Renal cortical epithelial cell (primary cell): ENCODE measurements around the gene INTS7. TPM values are rescaled to one million over a fixed set of nuclear protein-coding genes. Genes with fewer than 3 reads are reported as not detected.

Experiments used
- DNase-seq: peaks from one replicate; pipeline ENCODE4 v3.0.0-alpha.2; 2011; ENCODE audit warnings: low read depth
- total RNA-seq: library from RNA; depleted of rRNA; stranded (reverse); fragments of >200 nt; gene quantifications from 2 replicates; pipeline ENCODE4 v1.2.3, GENCODE V29; 2014

Gene INTS7
- 10.4 and 18.9 TPM in 2 replicates for total RNA-seq

GRCh38 chr1:212035123-212035834, at the start of gene INTS7, which contains the start of gene DTL:
Gene INTS7, minus strand, starts transcription at chr1:212035557. Its CDS starts 120 bp downstream, at chr1:212035437.
Gene DTL, plus strand, starts transcription at chr1:212035748. Its CDS starts 143 bp downstream, at chr1:212035891.
- DNase-seq: peak; percentile 98

GRCh38 chr1:212082765-212083406, 47.5 kb upstream of the INTS7 start:
- no peak for DNase-seq

DNA sequence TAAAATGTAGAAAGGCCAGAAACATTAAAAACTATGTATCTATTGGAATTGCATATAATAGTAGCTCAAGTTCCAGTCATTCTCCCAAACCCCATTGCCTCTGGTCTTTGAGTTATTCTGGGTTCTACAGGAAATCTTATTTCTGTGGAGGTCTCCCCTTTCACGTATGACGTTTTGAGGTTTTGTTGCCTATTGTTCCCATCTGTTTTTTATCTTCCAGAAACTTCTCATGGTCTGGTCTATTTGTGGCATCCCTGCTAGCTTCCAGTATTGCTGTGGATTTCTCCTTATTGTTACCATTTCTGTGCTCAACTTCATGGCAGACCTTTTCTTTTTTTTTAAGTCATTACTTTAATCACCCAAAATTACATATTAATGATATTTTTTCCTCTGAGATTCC, 43.5 kb upstream of the INTS7 start:
- DNase-seq: no peak

GRCh38 chr1:212077028-212077427, 41.7 kb upstream of the INTS7 start:
- peak; percentile 21 for DNase-seq

GRCh38 chr1:212074856-212075255, 39.5 kb upstream of the INTS7 start:
- no peak for DNase-seq

DNA sequence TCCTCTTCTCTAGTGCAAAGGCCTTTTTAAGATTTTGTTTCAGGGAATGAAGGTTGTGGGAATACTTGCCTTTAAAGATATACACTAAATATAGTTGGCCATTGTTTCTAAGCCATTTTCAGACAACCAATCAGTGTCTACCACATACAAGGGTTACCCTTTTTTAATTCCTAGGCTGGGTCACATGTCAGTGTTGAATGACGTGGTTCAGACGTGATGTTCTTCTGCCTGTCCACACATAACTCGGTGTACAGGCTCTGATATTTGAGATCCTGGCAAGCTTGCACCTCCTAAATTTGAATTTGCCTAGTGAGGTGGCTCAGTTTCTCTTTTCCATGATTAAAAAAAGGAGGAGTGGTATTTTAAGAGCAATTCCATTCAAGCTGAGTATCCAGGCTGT, 39.0 kb upstream of the INTS7 start:
- no peak for DNase-seq

DNA sequence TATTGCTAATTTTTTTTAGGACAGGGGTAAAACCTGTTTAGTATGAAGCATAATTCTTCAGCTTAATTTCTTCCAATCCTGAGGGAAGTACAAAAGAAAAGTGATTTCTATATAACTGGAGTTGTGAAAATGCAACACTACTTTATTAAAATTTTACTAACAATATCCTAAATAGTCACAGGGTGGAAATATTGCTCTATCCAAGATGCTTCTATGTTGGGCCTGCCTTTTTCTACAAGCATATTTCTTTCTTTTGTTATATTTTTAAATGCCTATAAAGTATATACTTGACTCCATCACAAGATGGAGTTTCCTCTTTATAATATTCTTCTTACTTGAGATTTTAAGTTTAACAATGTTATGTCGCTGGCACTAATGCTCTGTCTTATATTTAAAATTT, 38.1 kb upstream of the INTS7 start:
- no peak for DNase-seq

DNA sequence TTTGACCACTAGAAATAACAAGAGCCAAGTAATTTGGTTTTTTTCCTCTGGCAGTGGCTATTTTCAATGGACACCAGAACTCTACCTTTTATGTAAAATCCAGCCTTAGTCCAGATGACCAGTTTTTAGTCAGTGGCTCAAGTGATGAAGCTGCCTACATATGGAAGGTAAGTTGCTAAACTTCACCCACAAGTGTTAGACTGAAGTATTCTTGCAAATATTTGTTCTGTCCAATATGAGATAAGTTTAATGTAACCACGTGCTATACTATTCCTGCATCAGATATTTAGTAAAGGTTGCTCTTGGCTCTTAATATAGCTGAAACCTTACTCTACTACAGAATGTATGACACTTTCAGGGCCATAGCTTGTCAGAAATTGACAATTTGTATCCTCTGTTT, 36.7 kb upstream of the INTS7 start:
- no peak for DNase-seq

DNA sequence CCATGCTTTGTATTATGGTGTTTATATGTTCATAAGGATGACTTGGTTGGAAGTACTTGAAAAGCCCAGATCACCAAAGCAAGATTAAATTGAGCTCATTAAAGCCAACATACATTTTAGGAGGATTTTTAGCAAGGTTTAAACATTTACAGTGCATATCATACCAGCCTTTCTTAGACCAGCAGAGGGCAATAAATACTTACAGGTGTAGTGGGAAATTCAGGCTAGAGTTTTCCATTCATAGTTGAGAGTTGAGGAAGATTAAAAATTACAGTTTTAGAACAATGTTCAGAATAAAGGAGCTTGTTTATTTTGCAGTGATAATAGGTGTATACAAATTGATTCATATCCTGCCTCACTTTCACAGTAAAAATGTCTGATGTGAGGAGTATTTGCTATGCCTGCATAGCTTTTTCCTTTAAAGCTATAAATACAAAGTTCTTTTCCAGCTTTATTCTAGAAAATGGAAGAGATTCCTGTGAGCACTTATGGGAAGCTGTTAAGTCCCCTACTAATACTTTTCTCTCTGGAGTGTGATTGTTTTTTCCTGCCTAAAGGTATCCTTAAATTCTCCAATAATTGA, 35.5 kb upstream of the INTS7 start:
- peak; percentile 59 for DNase-seq

GRCh38 chr1:212067787-212068186, 32.4 kb upstream of the INTS7 start:
- no peak for DNase-seq

- DNase-seq: peak; percentile 64
Observed at GRCh38 chr1:212062832-212063438, 27.6 kb upstream of the INTS7 start.

DNA sequence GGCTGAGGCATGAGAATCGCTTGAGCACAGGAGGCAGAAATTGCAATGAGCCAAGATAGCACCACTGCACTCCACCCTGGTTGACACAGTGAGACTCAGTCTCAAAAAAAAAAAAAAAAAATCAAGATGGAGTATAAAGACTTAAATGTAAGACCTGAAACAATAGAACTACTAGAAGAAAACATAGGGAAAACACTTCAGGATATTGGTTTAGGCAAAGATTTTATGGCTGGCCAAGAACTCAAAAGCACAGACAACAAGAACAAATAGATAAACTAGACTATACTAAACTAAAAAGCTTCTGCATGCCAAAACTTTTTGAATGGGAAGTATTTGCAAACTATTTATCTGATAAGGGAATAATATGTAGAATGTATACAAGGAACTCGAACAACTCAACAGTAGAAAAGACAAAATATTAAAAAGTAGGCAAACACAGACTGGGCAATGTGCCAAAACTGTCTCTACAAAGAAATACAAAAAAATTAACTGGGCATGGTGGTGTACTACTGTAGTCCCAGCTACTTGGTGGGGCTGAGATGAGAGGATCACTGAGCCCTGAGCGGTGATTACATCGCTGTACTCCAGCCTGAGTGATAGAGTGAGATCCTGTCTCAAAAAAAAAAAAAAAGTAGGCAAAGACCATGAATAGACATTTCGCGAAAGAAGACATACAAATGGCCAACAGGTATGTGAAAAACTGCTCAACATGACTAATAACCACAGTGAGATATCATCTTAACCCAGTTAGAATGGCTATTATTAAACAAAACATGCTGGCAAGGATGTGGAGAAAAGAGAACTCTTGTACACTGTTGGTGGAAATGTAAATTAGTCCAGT, 25.5 kb upstream of the INTS7 start:
- no peak for DNase-seq

GRCh38 chr1:212055333-212055732, 20.0 kb upstream of the INTS7 start:
- no peak for DNase-seq

DNA sequence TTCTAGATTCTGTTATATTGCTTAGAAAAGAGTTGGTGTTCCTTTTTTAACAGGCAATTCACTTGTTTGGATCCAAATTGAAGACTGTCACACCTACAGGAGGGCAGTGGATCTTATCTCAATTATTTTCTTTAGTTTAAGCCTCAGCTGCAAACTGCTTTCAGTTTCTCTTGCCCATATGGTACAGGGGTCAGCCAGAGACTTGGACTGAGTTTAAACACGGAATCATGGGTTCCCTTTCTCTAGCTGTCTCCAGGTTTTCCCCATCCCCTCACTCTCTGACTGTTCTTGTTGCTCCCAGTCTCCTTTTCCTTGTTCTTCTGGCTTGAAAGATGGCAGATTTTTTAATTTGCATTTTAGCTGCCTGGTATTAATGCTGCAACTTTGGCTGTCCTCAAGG, 18.6 kb upstream of the INTS7 start:
- DNase-seq: no peak

- peak; percentile 29 for DNase-seq
Observed at GRCh38 chr1:212045981-212046380, 10.6 kb upstream of the INTS7 start.

DNA sequence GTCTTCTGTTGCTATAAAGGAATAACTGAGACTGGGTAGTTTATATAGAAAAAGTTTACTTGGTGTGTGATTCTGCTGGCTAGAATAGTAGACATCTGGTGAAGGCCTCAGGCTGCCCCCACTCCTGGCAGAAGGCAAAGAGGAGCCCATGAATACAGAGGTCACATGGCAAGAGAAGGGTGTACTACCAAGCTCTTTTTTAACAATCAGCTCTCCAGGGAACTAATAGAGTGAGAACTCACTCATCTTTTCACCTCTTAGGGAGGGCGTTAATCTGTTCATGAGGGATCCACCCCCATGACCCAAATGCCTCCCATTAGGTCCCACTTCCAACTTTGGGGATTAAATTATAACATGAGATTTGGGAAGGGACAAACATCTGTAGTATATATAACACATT, 9.5 kb upstream of the INTS7 start:
- DNase-seq: no peak

GRCh38 chr1:212042436-212042835, 7.1 kb upstream of the INTS7 start:
- no peak for DNase-seq

GRCh38 chr1:212040629-212041412, 5.5 kb upstream of the INTS7 start:
- DNase-seq: peak; percentile 25

DNA sequence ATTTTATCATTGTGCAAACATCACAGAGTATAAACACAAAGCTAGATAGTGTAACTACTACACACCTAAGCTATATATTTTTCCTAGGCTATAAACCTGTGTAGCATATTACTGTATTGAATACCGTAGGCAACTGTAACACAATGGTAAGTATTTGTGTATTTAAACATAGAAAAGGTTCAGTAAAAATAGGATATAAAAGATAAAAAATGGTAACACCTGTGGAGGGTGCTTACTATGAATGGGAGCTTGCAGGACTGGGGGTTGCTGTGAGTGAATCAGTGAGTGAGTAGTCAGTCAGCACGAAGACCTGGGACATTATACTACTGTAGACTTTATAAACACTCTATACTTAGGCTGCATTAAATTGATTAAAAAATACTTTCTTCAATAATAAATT, 4.3 kb upstream of the INTS7 start:
- DNase-seq: no peak

- peak; percentile 10 for DNase-seq
Observed at GRCh38 chr1:212037900-212038299, 2.5 kb upstream of the INTS7 start.
